Inflammatory macrophage treated with lipopolysaccharide for 4 hours (primary cell): ENCODE measurements around the gene AP1B1.
A peak's percentile ranks its signal among the peaks of the same experiment; 100 is the strongest.
"Not testable (repeated sequence)": the region's sequence is repeated elsewhere in the genome, so short reads cannot be mapped to it uniquely, and the experiment has no call there.

Source experiments
- DNase-seq: peaks from one replicate; pipeline ENCODE4 v3.0.0-alpha.2; 2020

Gene AP1B1

GRCh38 chr22:29387921-29388758 is at the start of gene AP1B1:
AP1B1 (minus strand) TSS chr22:29388570; CDS start chr22:29367243, 21,327 bp downstream.
- peak; percentile 95 for DNase-seq

GRCh38 chr22:29435236-29436136 is 47.1 kb upstream of the AP1B1 start:
- DNase-seq, result no peak

- DNase-seq, result no peak
Measured at GRCh38 chr22:29434288-29434687, 45.9 kb upstream of the AP1B1 start.

GRCh38 chr22:29433856-29434255 is 45.5 kb upstream of the AP1B1 start:
- no peak for DNase-seq

DNA sequence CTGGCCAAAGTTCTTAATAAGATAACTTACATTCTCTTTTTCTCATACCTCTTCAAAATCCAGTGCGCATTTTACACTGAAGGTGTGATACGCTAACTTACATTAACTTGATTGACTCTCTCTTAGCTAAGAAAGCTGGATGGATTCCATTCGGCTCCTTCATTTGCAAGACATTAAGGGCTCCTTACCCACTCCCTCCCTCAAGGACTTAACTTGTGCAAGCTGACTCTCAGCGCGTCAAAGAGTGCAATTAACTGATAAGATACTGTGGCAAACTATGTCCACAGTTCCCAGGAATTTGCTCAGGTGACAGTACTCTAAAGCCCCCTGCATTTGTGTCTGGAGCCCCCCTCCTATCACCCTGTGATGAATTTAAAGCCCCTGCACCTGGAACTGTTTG is 43.6 kb upstream of the AP1B1 start:
- DNase-seq, result no peak

DNA sequence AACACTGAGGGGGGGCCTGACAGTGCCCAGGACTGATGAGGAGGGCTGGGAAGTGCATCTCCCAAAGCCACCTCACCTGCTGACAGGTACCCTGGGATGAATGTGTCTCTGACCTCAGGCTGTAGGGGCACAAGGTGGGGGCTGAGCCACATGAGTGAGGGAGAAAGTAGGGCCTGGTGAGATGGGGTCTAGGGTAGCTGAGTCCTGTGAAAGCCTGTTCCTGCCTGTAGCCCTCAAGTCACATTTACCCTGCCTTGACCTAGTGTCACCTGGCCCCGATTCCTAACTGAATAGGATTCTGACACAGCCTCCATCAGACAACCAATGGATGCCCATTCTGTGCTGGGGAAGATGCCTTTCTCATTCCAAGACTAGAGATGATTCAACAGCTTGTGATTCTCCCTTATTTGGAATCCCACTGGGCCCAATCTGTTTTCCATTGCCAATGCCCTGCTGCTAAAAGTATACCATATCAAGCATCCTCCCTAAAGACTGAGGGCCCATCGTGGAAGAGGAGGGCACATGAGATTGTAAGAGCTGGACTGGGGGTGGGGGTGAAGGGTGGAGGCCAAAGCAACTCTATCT is 38.9 kb upstream of the AP1B1 start:
- no peak for DNase-seq

- DNase-seq, result no peak
Measured at GRCh38 chr22:29426476-29426875, 38.1 kb upstream of the AP1B1 start.

DNA sequence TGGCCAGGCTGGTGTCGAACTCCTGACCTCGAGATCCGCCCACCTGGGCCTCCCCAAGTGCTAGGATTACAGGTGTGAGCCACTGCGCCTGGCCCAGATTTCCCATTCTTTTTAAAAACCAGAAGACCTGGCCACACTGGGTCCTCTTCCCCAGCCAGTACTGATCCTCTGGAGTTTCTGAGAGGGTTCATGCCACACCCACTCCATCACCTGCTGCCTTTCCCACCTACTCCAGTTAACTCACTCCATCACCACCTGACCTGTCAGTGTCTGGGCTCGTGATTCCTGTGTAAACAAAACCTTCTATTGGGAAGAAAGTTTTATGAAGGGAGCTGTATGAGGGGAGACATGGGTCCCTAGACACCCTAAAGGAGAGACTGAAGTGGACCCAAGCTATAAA is 30.3 kb upstream of the AP1B1 start:
- not testable (repeated sequence) for DNase-seq

DNA sequence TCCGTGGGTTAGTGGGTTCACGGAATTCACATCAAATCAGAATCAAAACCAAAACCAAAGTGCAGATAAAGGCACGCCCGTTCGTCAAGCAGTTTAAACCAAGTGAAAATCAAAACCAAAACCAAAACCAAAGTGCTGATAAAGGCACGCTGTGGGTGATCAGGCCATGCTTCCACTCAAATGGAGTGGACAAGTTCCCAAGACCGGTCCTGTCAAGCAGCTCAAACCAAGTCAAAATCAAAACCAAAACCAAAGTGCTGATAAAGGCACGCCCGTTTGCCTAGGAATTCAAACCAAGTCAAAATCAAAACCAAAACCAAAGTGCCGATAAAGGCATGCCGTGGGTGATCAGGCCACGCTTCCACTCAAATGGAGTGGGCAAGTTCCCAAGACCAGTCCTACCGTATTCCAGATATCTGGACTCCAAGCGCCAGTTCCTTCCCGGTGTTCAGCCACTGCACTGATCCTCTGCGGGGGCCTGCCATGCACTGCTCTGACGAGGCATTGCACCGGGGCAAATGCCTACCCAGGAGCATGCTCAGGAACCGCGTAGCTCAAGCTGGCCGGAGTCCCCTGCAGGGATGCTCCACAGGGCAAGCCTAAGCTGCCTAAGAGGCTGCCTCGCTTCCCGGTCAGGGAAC is 26.7 kb upstream of the AP1B1 start:
- DNase-seq, result peak; percentile 94

DNA sequence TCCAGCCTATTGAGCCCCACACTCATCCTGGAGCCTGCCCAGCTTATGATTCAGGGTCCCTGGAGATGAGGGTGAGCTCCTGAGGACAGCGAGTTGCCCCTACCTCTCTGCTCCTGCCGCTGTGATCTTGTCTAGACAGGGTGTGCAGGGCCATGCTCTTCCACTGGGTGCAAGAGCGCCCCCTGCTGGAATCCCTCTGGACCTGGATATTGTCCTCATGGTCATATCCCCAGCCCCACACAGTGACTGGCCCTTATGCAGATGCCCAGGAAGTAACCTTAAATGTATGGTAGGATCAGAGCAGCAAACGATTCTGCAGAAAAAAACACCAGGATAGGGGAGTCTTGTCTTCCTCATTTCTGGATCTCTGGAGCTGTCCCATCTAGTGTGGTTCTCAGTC is 24.4 kb upstream of the AP1B1 start:
- DNase-seq, result peak; percentile 36

DNA sequence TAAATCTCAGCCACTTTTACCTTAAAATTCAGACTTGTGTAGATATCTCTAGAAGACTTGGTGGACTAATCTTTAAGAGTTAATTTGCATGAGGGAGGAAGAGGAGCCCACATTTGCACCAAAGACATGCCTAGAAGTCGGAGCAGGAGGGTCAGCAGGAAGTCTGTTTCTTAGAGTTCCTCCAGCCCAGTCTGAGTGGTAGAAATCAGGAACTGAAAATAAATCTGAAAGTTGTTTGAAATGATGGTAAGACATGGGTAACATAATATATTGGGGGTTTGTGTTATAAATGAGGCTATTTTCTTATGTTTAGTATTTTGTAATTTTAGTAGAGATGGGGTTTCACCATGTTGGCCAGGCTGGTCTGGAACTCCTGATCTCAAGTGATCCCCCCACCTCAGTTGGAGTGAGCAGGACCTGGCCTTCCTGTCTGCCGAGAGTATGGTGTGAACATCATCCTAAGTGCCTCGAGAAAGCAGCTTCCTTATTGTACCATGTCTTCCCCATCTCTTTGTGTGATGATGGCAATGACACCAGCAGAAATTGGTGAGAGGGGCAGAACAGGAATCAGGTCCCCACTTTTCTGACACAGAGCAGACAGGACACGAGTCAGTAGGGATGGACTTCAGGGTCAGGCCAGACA is 23.3 kb upstream of the AP1B1 start:
- peak; percentile 54 for DNase-seq

GRCh38 chr22:29408940-29409339 is 20.6 kb upstream of the AP1B1 start:
- DNase-seq, result peak; percentile 43

GRCh38 chr22:29401538-29401937 is 13.2 kb upstream of the AP1B1 start:
- DNase-seq, result not testable (repeated sequence)

DNA sequence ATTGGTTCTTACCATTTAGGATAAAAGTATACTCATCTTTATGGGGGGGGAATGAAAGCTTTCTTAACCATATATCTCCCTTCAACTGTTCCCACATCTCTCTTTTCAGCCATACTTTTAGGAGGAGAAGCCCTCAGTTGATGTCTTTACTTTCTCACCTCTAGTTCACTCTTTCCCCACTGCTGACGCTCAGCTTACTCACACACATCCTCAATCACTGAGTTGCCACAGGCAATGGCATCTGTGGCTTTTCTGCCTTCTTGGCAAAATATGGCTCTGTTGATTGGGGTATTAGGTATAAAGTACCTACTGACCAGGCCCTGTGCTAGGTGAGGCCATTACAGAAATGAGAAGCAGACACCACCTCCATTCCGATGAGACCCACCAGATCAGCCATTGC is 12.2 kb upstream of the AP1B1 start:
- DNase-seq, result no peak

- no peak for DNase-seq
Measured at GRCh38 chr22:29397791-29398190, 9.4 kb upstream of the AP1B1 start.

DNA sequence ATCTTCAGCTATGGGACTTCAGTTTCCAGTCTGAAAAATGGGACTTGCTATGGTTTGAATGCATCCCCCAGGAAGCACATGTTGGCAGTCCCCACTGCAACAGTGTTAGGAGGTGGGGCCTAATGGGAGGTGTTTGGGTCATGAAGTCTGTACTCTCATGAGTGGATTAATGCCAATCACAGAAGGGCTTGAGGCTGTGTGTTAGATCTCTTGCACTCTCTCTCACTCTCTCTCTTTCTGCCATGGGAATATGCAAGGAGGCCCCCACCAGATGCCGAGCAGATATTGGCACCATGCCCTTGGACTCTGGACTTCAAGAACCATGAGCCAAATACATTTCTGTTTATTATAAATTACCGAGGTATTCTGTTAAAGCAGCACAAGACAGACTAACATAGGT is 7.8 kb upstream of the AP1B1 start:
- no peak for DNase-seq

DNA sequence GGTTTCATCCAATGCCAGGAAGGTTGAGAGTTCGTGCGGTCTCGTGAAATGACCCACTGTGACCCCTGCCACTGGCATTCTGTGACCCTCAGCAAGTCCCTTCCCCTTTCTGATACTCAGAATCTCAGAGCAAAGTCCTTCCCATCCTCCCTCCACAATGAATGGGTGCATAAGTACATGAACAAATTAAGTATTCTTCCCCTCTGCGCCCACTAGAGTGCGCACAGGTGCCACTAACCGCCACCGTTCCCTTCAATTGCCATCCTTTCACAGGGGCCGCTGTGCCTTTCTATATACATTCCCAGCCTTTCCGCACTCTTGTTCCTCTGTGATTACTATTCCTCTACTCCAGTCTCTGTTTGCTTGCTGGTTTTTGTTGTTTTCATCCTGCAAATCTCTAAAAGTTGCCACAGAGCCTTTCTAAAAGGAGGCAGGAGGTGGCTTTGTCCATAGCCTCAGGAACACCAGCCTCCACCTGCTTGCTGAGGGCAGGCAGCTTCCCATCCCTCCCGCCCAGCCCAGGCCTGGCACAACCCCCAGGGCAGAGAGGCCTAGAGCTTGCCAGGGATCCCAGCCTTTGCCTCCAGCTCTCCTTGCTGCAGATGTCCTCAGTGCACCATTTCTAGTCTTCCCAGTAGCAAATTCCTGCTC is 6.7 kb upstream of the AP1B1 start:
- DNase-seq, result peak; percentile 78

- peak; percentile 28 for DNase-seq
Measured at GRCh38 chr22:29393019-29393608, 4.7 kb upstream of the AP1B1 start.

DNA sequence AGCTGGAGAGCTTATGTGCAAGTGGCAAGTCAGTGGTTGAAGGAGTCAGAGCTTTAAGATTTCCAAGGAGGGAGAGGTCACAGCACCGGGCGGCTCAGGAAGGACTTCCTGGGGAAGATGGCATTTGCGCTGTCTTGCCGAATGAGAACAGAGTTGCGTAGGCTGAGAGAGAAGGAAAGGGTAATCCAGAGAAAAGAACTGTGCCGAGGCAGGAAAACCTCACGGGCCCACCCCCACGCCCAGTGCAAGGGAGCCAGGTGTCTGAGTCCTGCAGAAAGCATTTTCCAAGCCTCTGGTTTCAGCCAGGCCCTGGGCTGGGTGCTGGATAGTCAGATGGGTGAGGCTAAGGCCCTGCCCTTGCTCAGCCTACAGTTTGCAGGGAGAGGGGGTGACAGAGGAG is 3.2 kb upstream of the AP1B1 start:
- no peak for DNase-seq

GRCh38 chr22:29390270-29390669 is 1.9 kb upstream of the AP1B1 start:
- DNase-seq, result no peak

DNA sequence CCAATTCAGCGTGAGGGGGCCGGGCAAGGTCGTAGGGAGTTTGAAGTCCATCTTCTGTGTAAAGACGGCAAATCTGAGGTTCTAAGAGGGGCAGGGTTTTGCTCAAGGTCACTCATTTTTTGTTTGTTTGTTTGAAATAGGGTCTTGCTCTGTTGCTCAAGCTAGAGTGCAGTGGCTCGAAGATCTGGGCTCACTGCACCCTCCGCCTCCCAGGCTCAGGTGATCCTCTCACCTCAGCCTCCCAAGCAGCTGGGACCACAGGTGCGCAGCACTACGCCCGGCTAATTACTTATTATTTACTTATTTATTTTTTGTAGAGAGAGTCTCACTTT is 355 bp upstream of the AP1B1 start:
- DNase-seq, result no peak

DNA sequence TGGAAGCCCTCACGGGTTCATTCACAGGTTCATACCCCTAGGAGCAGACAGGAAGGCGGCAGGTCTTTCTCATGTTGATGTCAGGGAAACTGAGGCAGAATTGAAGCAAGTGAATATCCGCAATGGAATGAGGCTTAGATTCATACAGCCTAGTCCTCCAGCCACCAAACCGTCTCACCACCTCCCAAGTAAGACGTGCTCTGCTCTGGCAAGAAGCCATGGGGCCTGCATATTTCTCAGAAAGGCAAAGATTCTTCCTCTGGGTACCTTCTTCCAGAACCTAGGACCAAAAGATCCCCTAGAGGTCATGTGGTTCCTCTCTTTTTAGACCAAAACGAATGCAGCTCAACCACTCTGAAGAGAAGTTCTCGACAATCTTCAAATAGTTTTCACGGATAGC is 1.7 kb downstream of the AP1B1 start:
- no peak for DNase-seq
